Keratinocyte (primary cell): Measurements from ENCODE around the gene SMIM20. TPM values are rescaled to one million over a fixed set of nuclear protein-coding genes. Genes with fewer than 3 reads are reported as not detected.

Experiments used
- DNase-seq: peaks from one replicate; pipeline ENCODE4 v3.0.0-alpha.2; 2011; ENCODE audit warnings: low read depth, missing footprints, low spot score
- FAIRE-seq: peaks from 2 replicates; lab custom pipeline; 2011; peaks lifted over from hg19 to GRCh38; lab: Jason Lieb, UNC
- H2AFZ ChIP-seq: 2 replicates; pipeline ENCODE4 v1.6.0; 2012; ENCODE audit warnings: low read length, control low read depth, inconsistent platforms; ENCODE audit not compliant: control insufficient read depth
- H3K27ac ChIP-seq: 2 replicates; pipeline ENCODE4 v1.5.1; 2011; ENCODE audit warnings: low read length; ENCODE audit not compliant: control insufficient read depth, insufficient read depth
- H3K27me3 ChIP-seq: 3 replicates; pipeline ENCODE4 v1.6.0; 2011; ENCODE audit warnings: low read length; ENCODE audit not compliant: control insufficient read depth, insufficient read depth; ENCODE audit errors: extremely low read depth
- H3K36me3 ChIP-seq, 2 experiments: 2 replicates in 1 of 2; 3 replicates in 1 of 2; pipeline ENCODE4 v1.5.1; 2011; ENCODE audit warnings: low read length in 2 of 2, mild to moderate bottlenecking in 1 of 2; ENCODE audit not compliant: control insufficient read depth in 2 of 2, insufficient read depth in 2 of 2; ENCODE audit errors: extremely low read depth in 1 of 2
- H3K4me1 ChIP-seq: 3 replicates; pipeline ENCODE4 v1.5.1; 2011; ENCODE audit warnings: low read length; ENCODE audit not compliant: control insufficient read depth, insufficient read depth; ENCODE audit errors: extremely low read depth
- H3K4me2 ChIP-seq: 3 replicates; pipeline ENCODE4 v1.6.0; 2011; ENCODE audit warnings: low read depth, low read length; ENCODE audit not compliant: control insufficient read depth, insufficient read depth; ENCODE audit errors: extremely low read depth
- H3K4me3 ChIP-seq, 3 experiments: fragments of 200-600 bp in 1 of 3; sonication (generic) in 1 of 3; 2 replicates in 2 of 3; 3 replicates in 1 of 3; pipeline ENCODE4 v1.5.1; 2011 to 2016; ENCODE audit warnings: low read length in 3 of 3, mild to moderate bottlenecking in 3 of 3, control low read depth in 2 of 3, inconsistent platforms in 1 of 3, low read depth in 1 of 3, mixed read lengths in 1 of 3, mixed run types in 1 of 3, moderate library complexity in 1 of 3; ENCODE audit not compliant: control insufficient read depth in 2 of 3, insufficient read depth in 2 of 3; ENCODE audit errors: extremely low read depth in 1 of 3
- H3K79me2 ChIP-seq: 2 replicates; pipeline ENCODE4 v1.6.0; 2012; ENCODE audit warnings: low read length; ENCODE audit not compliant: control insufficient read depth, insufficient read depth
- H3K9ac ChIP-seq: 3 replicates; pipeline ENCODE4 v1.6.0; 2011; ENCODE audit warnings: low read length; ENCODE audit not compliant: control insufficient read depth, insufficient read depth; ENCODE audit errors: extremely low read depth
- H3K9me1 ChIP-seq: 3 replicates; pipeline ENCODE4 v1.6.0; 2011; ENCODE audit warnings: low read length; ENCODE audit not compliant: control insufficient read depth, insufficient read depth; ENCODE audit errors: extremely low read depth
- H3K9me3 ChIP-seq: 2 replicates; pipeline ENCODE4 v1.5.1; 2012; ENCODE audit warnings: low read depth, low read length; ENCODE audit not compliant: control insufficient read depth
- H4K20me1 ChIP-seq: 3 replicates; pipeline ENCODE4 v1.6.0; 2011; ENCODE audit warnings: low read length; ENCODE audit not compliant: control insufficient read depth, insufficient read depth; ENCODE audit errors: extremely low read depth
- CTCF ChIP-seq, 3 experiments: IDR thresholded peaks in 1 of 3; conservative IDR thresholded peaks in 1 of 3; optimal IDR thresholded peaks in 1 of 3; 2 replicates in 2 of 3; 3 replicates in 1 of 3; pipeline versions ENCODE3 to v1.5.1; 2011; ENCODE audit warnings: low read length in 3 of 3, mild to moderate bottlenecking in 3 of 3, moderate library complexity in 2 of 3, control low read depth in 1 of 3, inconsistent platforms in 1 of 3; ENCODE audit not compliant: insufficient read depth in 2 of 3; ENCODE audit errors: extremely low read depth in 1 of 3
- EZH2 ChIP-seq: IDR thresholded peaks from one replicate; pipeline ENCODE4 v1.6.1; 2012; ENCODE audit warnings: inconsistent platforms, mild to moderate bottlenecking, low read length, moderate library complexity
- dilution Hi-C: fragments of 300-500 bp; cut with MboI; formaldehyde crosslinking; loops from one replicate; pipeline ENCODE4 v1.7.0; 2020; ENCODE audit warnings: low sequenced_read_pairs; ENCODE audit not compliant: extremely low pct_ligation_motif_present
- polyA plus RNA-seq, 5 experiments: library from polyadenylated mRNA; depleted of rRNA in 3 of 5; stranded (reverse) in 3 of 5; stranded (forward) in 1 of 5; unstranded in 1 of 5; fragments of >200 nt; gene quantifications; 1 replicate in 1 of 5; 2 replicates in 3 of 5; 3 replicates in 1 of 5; pipeline versions ENCODE4 v1.2.1 to v1.2.3, GENCODE V29; 2011 to 2012; ENCODE audit warnings: missing spikeins in 2 of 5, low read depth in 1 of 5, low replicate concordance in 1 of 5

The SMIM20 gene
- polyA plus RNA-seq, 1 donor (not counting 4 experiments of a cell fraction or from before 2014, with no cell fraction given), result 29.5 TPM

GRCh38 chr4:25949173-25949748 lies 35.2 kb downstream of the SMIM20 start:
- DNase-seq (no peak), FAIRE-seq (no peak)
- H3K27me3 ChIP-seq, result peaks cover 8% of the 10 kb centered on the region
- no peak for TF ChIP-seq EZH2
- no peak for TF ChIP-seq CTCF (optimal IDR thresholded peaks at IDR 0.05 in 1 of 3, IDR thresholded peaks at IDR 0.05 in 1 of 3, conservative IDR thresholded peaks at IDR 0.05 in 1 of 3; ENCODE audit: extremely low read depth in 1 of 3, insufficient read depth in 2 of 3, low read length in 3 of 3)
- no peak overlapping the region for H3K9ac ChIP-seq
- no peaks in the 10 kb centered on the region for H3K9me1 ChIP-seq
- no peaks in the 10 kb centered on the region for H3K79me2 ChIP-seq
- H3K27ac ChIP-seq, result no peak overlapping the region
- peaks cover 3% of the 10 kb centered on the region for H3K4me1 ChIP-seq
- H2AFZ ChIP-seq, result no peak overlapping the region
- dilution Hi-C loops, result no loop called here
- H3K4me2 ChIP-seq, result no peak overlapping the region
- H3K9me3 ChIP-seq, result no peaks in the 10 kb centered on the region
- no peaks in the 10 kb centered on the region for H3K36me3 ChIP-seq
- H3K4me3 ChIP-seq, result no peak overlapping the region
- no peaks in the 10 kb centered on the region for H4K20me1 ChIP-seq

GRCh38 chr4:25949994-25950393 lies 36.0 kb downstream of the SMIM20 start:
- dilution Hi-C loops, result no loop called here

More at GRCh38 chr4:25949994-25950393, 36.0 kb downstream of the SMIM20 start:
- Histone ChIP-seq H3K4me2 (no peak overlapping the region), H3K27me3 (peaks cover 8% of the 10 kb centered on the region), H2AFZ (no peak overlapping the region), H3K9me1 (no peaks in the 10 kb centered on the region), H3K4me3 (no peak overlapping the region), H3K36me3 (no peaks in the 10 kb centered on the region), H3K9me3 (no peaks in the 10 kb centered on the region), H3K9ac (no peak overlapping the region), H3K27ac (no peak overlapping the region), H3K79me2 (no peaks in the 10 kb centered on the region), H3K4me1 (peaks cover 3% of the 10 kb centered on the region), H4K20me1 (no peaks in the 10 kb centered on the region)
- TF ChIP-seq EZH2 (no peak), CTCF (optimal IDR thresholded peaks at IDR 0.05 in 1 of 3, IDR thresholded peaks at IDR 0.05 in 1 of 3, conservative IDR thresholded peaks at IDR 0.05 in 1 of 3; ENCODE audit: extremely low read depth in 1 of 3, insufficient read depth in 2 of 3, low read length in 3 of 3) (no peak)
- FAIRE-seq, result no peak
- DNase-seq, result no peak
